NCI-H2196 (cell line): ENCODE measurements around the gene MAB21L2.

Experiments used
- DNase-seq: peaks from one replicate; lab custom pipeline; 2025; ENCODE audit not compliant: unreplicated experiment; lab: John Stamatoyannopoulos, UW

Gene MAB21L2

GRCh38 chr4:150574678-150575077, 7.3 kb upstream of the MAB21L2 start:
- no peak for DNase-seq

GRCh38 chr4:150577796-150578195, 4.2 kb upstream of the MAB21L2 start:
- no peak for DNase-seq

GRCh38 chr4:150578745-150579501, 3.0 kb upstream of the MAB21L2 start:
- DNase-seq: peak; percentile 1

GRCh38 chr4:150579551-150580234, 2.3 kb upstream of the MAB21L2 start:
- no peak for DNase-seq

GRCh38 chr4:150580306-150580705, 1.6 kb upstream of the MAB21L2 start:
- DNase-seq: no peak

- no peak for DNase-seq
Observed at GRCh38 chr4:150581056-150581605, 820 bp upstream of the MAB21L2 start.

- DNase-seq: no peak
Observed at GRCh38 chr4:150581641-150582051, 305 bp upstream of the MAB21L2 start.

- DNase-seq: no peak
Observed at GRCh38 chr4:150582873-150583286, 929 bp downstream of the MAB21L2 start.

GRCh38 chr4:150583287-150584110, 1.5 kb downstream of the MAB21L2 start:
- no peak for DNase-seq

- DNase-seq: no peak
Observed at GRCh38 chr4:150584111-150584915, 2.4 kb downstream of the MAB21L2 start.

- DNase-seq: no peak
Observed at GRCh38 chr4:150585611-150586010, 3.7 kb downstream of the MAB21L2 start.

- DNase-seq: no peak
Observed at GRCh38 chr4:150586162-150586810, 4.3 kb downstream of the MAB21L2 start.

- no peak for DNase-seq
Observed at GRCh38 chr4:150588316-150588715, 6.4 kb downstream of the MAB21L2 start.

GRCh38 chr4:150589157-150589556, 7.2 kb downstream of the MAB21L2 start:
- DNase-seq: no peak

- no peak for DNase-seq
Observed at GRCh38 chr4:150590631-150591030, 8.7 kb downstream of the MAB21L2 start.

GRCh38 chr4:150591406-150591805, 9.5 kb downstream of the MAB21L2 start:
- no peak for DNase-seq

GRCh38 chr4:150591904-150592303, 10.0 kb downstream of the MAB21L2 start:
- DNase-seq: no peak

GRCh38 chr4:150593996-150594395, 12.0 kb downstream of the MAB21L2 start:
- no peak for DNase-seq

- no peak for DNase-seq
Observed at GRCh38 chr4:150598909-150599308, 17.0 kb downstream of the MAB21L2 start.

- no peak for DNase-seq
Observed at GRCh38 chr4:150599547-150599946, 17.6 kb downstream of the MAB21L2 start.
